GM04504 (cell line): ENCODE results near the gene TM4SF20.
"Not testable (repeated sequence)": the region's sequence is repeated elsewhere in the genome, so short reads cannot be mapped to it uniquely, and the experiment has no call there.

Source experiments
- DNase-seq: peaks from one replicate; pipeline ENCODE4 v3.0.0-alpha.2; 2012; ENCODE audit warnings: low read depth

The TM4SF20 gene

DNA sequence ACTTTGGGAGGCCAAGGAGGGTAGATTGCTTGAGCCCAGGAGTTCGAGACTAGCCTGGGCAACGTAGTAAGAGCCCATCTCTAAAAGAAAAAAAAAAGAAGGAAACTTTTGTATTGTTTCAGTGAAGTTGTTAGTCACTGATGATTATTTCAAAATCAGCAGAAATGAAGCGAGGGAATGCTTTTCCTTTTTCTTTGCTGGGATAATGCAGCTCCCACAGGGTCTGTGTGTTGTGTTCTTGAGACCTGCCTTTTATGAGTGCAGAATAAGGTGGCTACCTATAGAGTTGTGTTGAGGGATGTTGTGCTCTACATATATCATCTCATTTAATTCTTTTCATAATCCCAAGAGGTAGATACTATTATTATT is 11.7 kb downstream of the TM4SF20 start:
- DNase-seq, result no peak

DNA sequence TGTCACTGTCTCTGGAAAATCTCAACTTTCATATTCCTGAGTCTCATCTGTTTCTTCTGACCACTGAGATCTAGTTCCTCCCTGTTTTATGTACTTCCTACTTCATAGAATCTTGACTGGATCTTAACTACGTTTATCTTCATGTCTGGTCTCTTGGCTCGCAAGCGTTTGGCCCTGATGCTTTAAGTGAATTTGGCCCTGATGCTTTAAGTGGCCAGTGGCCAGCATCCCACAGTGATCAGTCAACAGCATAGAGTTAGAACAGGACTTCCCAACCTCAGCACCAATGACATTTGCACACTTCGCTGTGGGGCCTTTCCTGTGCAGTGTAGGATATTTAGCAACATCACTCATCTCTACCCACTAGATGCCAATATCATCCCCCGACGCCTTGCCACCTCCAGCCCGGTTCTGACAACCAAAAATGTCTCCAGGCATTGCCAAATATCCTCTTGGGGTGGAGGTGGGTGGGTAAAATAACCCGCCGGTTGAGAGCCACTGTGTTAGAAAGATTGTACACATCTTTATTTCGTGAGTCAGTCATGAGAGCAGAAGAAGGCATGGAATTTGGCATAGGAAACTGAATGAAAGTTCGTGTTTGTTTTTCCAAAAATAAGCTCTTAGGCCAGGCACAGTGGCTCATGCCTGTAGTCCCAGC is 12.2 kb downstream of the TM4SF20 start:
- peak; percentile 20 for DNase-seq

DNA sequence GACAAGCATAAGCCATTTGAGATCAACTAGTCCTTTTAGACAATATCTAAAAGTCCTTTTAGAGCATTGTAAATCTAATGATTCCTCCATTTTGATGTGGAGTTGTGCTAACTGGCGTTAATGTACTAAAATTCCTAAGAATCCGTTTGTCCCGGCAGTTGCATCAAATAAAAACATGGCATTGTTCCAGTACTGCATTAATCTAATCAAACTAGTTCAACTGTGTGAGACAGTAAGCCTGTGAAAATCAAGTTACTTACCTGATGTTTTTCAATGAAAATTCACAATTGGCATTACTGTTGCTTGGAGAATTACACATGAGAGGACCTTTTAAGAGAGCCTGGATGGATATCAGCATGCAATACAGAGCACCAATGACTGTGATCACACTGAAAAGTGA is 13.3 kb downstream of the TM4SF20 start:
- no peak for DNase-seq

DNA sequence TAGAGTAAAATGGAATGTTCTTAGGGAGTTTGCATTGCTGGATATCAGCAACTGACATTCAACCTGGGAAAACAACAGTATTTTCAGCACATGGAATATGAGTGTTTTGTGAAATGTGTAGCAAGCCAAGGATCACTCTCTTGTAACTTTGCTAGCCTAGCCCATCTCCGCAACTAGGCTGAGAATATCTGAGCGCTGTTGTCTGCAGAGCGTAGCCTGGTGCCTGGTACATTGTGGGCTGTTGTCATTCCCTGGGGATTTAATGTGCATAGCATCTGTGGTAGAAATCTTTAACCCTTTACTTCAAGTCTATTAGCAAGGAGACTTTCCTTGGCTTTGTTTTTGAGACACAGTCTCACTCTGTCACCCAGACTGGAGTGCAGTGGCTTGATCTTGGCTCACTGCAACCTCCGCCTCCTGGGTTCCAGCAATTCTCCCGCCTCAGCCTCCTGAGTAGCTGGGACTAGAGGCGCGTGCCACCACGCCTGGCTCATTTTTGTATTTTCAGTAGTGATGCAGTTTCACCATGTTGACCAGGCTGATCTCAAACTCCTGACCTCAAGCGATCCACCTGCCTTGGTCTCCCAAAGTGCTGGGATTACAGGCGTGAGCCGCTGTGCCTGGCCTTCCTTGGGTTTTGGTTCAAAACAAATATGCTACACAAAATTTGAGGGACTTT is 14.4 kb downstream of the TM4SF20 start:
- not testable (repeated sequence) for DNase-seq

DNA sequence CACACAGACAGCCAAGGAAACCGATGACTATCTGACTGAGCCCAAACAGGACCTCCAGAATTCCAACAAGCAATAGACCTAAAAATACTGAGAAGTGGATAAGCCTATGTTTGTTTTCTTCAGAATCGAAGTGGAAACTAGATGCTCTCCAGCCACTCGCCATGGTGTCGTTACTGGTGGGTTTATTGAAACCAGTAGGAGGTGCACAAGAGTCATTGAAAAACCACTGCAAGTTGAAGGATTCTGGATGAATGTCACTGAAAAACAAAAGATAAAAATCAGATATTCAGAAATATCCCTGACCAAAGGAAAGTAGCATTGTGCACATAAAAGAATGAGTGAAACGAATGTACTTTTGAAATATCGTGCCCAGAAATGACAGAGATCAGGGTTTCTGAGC is 15.3 kb downstream of the TM4SF20 start:
- no peak for DNase-seq

DNA sequence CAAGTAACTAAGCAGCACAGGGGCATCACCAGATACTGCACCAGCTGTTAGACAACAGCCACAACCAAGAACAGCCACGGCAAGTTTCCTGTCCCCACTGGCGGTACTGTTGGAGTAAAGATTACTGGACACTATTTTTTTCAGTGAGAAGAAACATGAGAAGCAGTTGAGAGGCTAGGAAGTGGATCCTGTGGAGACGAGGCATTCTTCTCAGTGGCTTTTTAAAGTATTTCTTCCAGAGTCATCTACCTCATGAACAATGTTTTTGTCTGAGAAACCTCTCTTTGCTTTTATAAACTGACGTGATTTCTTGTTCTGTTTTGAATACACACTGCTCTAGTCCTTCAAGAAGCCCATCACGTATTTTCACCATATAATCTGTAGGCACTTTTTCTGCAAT is 18.8 kb downstream of the TM4SF20 start:
- DNase-seq, result no peak

DNA sequence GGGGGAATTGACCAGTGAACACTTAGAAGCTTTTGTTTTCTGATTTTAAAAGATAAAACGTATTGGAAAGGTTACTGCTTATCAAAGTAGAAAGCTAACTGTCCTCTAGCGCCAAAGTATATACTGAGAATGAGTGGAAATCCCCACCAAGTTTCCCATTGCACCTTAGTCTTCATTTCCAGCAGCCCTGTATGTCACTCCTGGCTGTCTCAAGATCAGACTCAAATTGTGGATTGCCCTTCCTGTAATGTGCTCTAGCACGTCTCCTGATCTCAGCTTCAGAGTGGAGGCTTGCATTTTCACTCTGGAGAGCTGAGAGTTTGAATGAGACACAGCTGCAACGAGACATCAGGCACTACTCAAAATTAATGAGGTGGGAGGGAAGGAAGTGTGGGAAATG is 27.5 kb downstream of the TM4SF20 start:
- no peak for DNase-seq

DNA sequence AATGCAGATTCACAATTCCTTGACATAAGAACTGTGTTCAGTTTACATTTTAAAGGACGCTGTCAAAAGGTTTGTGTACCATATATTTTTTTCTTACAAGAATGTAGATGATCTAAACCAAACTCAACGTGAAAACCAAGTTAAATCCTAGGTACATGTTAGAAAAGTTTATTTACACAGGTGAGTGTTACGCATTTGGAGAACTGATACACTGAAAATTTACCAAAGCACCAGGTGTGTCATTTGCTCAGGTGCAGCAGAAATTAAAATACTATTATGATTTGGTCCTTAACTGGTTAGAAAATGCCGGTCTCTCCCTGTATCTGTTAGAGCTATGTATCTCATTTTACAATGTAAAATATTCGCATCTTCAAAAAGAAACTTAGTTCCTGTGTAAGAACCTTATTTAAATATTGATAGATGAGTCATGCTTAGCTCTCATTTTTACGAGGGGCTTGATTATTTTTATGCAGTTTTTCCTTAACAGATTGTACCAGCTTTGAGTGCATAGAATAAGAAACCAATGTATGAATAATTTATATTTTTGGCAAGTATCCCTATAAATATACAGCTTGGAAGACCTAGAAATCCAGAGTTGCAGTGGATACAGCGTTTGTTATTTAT is 29.0 kb downstream of the TM4SF20 start:
- DNase-seq, result no peak

DNA sequence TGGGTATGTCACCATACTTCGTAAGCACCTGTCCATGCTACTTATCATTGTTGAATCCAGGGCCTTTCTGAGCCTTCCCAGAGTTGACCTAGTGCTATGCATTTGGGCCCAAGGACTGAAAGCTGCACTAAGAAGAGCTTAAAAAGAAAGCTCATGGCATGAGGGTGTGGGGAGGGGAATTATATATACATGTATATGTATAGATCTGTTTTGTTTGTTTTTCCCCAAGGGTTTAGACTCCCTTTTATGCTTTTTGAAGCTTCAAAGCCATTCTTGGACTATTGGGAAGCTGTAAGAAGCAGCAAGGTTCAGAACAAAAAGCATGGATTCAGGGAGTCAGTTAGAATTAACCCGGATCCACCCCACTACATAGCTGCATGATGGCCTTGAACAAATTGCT is 30.8 kb downstream of the TM4SF20 start:
- DNase-seq, result no peak

DNA sequence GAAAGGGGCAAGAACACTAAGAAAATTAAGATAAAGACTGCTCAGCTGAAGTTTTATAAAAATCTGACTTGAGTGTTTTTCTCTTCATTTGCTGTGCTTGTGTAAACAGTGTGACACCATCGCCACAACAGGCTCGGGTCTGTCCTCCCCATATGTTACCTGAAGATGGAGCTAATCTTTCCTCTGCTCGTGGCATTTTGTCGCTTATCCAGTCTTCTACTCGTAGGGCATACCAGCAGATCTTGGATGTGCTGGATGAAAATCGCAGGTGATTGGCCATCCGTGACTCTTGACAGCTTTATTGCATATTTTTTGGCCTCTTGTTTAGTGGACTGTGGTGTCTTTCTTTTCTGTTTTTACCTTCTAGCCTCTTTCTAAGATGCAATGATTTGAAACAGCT is 32.0 kb downstream of the TM4SF20 start:
- DNase-seq, result no peak

DNA sequence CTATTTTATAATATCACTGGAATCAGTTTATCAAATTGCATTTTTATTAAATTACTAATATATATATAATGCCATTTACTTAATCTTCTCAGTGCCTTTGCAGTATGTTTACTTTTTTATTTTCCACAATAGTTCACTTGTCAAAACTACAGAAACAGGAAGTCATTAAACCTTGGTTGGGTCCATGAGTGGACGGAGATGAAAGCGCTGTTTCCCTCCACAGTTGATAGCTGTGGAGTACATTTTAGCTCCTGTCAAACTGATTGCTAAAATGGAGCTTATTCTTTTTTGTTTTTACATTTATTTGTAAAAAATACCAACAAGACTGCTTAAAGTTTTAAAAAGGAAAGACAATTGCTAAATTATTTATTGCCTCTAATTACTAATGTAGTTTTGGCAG is 34.9 kb downstream of the TM4SF20 start:
- no peak for DNase-seq

DNA sequence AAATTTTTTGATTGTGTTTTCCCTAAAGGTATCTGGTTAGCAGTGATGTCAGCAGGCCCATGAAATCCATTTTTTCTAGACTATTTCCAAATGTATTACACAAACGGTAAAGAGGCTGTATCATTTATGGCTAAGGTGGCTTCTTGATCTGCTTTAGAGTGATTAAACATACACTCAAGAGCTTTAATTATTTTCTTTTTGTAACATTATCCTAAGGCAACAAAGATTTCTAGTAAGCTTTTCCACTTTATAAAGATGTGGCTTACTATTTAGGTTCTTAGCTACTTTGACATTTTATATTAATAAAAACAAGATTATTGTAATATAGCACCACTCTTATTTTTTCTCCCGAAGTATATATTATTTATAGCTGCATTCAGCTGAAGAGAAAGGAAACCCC is 37.6 kb downstream of the TM4SF20 start:
- no peak for DNase-seq

DNA sequence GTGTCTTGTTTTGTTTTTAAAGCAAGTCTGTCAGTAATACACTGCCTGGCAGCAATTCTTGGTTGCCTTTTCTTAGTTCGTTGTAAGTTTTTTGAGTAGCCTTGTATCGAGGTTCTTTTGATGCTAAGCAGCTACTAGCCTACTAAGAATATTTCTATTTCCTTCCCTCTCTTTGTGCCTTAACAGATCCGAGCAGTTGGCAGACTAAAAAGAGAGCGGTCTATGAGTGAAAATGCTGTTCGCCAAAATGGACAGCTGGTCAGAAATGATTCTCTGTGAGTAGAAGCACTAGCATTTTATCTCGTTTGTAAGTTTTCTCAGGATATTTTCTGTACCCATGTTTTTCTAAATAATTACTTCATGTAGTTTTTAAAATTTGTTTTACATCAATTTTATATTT is 39.0 kb downstream of the TM4SF20 start:
- no peak for DNase-seq

DNA sequence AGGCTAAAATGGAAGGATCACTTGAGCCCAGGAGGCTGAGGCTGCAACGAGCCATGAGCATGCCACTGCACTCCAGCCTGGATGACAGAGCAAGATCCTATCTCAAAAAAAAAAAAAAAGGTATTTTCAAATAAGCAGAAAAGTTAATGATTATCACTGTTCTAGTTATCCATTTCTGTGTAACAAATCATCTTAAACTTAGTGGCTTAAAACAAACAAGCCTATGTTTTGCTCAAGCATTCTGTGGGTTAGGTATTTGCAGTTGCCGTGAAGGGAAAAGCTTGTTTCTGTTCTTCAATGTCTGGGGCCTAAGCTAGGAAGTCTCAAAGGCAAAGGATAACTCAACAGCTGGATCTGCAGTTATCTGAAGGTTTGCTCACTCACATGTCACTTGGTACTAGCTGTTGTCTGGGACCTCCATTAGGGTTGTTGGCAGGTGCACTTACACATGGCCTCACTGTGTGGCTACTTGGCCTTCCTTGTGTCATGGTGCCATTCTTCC is 40.0 kb downstream of the TM4SF20 start:
- DNase-seq, result no peak

DNA sequence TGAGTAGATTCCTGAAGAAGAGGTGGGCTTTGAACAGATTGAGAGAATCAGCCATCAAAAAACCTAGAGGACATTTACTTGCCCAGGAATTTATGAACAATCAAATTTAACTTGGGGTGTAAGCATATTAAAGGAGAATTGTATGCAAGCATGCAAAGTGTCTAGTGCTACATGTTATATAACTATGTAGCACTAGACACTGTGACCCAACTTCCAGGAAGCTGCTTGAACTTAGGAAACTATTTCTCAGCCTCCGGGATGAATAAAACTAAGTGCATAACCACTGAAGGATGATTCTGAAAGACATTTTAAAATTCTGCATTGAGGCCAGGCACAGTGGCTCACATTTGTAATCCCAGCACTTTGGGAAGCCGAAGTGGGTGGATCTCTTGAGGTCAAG is 41.7 kb downstream of the TM4SF20 start:
- no peak for DNase-seq

DNA sequence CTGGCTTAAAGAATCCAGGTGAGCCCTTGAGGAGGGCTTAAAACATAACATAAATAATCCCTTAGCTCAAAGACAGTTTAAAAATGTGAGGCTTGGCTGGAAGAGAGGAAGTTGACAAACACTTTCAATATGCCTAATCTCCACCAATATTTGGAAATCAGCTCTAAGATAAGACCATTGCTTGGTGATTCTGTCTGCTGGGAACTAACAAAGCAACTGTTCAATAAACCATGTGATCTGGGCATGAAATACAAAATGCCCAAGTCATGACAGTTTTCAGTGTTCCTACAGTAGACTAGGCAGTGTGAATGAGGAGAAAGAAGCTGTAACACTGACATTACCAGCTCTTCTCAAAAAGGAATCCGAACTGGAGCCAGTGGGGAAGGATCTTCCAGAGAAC is 43.4 kb downstream of the TM4SF20 start:
- no peak for DNase-seq

DNA sequence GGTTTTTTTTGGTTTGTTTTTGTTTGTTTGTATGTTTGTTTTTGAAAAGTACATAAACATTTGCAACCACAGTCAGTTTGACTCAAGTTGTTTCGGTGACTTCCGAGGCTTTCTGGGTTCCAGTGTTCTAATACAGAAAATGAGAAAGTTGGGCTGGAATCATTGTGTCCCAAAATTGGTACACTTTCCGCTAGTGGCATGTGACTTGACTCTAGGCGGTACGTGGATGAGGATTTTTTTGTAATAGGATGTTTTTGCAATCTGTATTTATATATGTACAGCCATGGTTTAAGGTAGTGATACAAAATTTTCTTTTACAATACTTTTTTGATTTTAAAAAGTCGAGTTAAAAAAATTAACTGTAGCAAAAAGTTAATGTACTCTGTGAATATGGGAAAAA is 52.3 kb downstream of the TM4SF20 start:
- DNase-seq, result no peak

DNA sequence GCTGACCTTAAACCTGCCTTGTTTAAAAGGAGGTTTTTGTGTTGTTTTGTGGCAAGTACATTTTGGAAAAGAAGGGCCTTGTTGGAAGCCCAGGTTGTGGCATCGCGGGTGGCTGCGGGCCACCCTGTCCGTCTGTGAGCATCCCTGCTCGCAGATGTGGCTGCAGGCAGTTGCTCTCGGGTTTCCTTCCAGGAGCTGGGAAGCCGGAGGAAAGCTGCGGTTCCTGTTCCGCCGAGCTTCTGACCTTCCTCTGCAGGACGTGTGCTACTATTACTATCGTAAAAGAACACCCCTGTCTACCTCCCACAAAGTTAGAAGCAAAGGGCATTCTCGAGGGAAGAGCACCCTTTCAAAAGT is 53.3 kb downstream of the TM4SF20 start:
- peak; percentile 13 for DNase-seq

DNA sequence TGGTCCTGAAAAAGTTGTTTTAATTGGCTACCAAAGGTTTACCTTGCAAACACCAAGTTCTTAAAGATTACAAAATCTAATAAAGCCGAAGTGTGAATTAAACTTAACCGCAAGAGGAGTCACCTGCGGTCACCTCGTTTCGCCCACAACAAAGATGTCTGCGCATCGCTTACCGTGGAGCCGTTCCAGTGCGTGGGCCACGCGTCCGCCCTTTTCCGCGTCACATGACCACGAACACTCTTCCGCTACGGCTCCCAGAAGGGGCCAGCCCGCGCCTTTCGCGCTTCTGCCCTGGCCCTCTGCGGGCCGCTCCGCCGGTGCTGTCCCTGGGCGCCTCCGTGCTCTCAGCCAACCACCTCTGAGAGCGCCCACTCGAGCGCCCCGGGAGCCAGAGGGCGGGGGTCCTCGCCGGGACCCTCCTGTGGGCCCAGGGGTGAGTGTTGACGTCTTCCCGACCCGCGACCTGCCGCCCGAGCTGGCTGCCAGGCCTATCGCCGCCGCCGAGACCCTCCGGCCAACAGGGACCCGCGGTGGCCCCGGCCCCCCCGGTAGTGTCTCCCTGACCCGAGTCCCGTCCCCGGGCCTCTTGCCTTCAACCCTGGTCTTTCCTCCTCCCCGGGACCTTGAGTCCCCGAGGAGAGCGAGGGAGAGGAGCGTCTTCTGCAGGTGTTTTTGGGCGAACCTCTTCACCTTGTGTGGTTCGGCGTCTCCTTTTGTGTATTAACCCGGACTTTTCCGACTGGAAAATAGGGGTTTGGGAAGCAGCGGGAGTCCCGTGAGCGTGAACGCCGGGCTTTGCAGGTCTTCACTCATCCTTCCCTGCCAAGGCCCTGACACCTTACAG is 53.9 kb downstream of the TM4SF20 start, which contains the start of gene MFF:
Gene MFF (plus strand): TSS at position 257 of the 844 bp plus-strand sequence. CDS start 5,415 bp downstream, outside the sequence.
- peak; percentile 78 for DNase-seq

DNA sequence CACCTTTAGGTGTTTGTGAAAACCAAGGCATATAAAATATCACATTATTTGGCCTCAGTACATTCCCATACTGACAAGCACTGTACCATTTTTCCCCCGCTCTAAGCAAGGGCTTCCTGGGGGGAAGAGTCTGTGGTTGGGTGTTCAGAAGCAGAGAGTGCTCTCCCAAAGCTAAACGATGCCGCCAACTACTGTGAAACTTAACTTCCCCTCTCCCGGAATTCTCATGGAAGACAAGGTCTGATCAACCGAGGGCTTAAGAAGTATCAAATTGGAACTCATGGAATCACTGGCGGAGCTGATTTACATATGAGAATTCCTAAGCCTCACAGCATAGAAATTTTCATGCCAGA is 54.5 kb downstream of the TM4SF20 start:
- DNase-seq, result no peak

DNA sequence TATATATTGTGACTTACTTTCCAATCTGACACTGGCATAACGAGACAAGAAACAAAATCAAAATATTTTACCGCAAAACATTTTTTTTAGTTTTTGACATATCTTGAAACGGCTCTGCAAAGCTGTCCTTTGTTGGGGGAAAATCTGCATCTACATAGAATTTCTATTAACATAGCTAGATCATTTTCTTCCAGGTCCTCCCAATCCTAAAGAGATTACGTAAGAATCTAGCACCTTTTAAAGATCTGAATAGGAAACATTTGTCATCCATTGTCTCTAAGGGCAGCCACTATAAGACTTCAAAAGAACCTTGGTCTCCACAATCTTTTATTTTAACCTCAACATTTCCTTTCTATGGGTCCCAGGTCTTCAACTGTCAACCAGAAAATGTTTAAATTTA is 55.3 kb downstream of the TM4SF20 start:
- DNase-seq, result no peak

DNA sequence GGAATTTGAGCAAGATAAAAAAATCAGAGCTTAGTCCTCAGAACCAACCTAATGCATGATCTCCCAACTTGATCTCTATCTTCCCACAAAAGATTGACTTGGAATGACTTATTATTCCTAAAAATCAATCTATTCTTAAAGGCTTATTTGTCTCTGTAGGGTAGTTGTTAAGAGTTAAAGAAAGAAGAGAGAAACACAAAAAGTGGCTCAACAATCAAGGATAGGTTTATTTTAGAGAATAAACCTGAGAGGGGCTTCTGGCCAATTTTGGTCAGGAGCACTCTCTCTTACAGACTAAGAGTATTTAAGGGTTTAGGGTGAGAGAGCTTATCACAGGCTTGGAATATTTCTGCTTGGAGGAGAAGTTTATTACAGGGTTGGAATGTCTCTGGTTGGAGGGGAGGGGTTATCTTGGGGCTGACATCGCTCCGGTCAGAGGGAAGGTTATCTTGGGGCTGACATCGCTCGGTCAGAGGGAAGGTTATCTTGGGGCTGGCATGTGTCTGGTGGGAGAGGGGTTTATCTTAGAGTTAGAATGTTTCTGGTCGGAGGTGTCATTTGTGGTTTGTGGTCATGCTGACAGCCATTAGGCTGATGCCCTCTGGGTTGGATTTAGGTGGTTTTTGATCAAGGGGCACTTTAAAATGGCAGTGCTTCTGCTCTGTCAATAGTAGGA is 56.4 kb downstream of the TM4SF20 start:
- no peak for DNase-seq
